Inflammatory macrophage treated with lipopolysaccharide for 4 hours (primary cell): ENCODE results near the gene PTPRG.

Source experiments
- DNase-seq: peaks from one replicate; pipeline ENCODE4 v3.0.0-alpha.2; 2020

Gene PTPRG

DNA sequence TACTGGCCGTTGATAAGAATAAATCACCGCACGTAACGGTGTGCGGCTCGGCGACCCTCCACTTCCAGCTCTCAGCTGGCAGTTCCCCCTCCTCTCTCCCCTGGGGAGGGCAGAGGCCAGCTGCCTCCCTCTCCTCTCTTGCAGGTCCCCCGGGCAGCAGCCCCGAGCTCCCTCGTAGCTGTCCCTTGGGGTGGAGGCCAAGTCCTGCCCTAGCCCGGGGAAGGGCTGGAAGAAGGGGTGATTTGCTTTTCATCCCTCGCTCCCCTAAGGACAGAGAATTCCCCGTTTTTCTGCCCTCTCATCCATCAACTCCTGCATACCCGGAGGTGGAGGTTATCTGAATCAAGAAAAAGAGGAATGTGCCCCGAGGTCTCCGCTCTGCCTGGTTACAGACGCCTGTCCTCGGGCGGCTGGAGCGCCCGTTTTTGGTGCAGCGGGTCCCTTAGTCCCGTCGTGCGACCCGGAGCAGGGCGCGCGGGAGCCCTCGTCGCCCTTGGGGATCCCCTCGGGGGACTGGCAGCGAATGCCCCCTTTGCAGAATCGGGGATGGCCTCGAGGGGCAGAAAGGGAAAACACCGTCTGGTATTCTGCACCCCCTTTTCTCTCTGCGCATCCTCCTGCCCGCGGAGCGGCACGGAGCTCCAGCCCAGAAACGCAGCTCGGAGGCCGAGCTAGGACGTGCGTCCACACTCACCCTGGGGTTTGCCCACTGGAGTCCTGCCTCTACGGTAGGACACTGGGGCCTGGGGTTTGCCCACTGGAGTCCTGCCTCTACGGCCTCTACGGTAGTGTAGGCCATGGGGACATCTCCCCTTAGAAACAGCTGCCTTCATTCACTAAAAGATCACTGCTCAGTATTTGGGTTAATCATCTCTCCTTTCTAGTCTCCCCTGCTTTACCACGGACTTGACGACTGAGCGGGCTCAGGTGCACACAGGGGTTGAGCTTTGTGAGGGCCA is 2.2 kb downstream of the PTPRG start:
- no peak for DNase-seq

DNA sequence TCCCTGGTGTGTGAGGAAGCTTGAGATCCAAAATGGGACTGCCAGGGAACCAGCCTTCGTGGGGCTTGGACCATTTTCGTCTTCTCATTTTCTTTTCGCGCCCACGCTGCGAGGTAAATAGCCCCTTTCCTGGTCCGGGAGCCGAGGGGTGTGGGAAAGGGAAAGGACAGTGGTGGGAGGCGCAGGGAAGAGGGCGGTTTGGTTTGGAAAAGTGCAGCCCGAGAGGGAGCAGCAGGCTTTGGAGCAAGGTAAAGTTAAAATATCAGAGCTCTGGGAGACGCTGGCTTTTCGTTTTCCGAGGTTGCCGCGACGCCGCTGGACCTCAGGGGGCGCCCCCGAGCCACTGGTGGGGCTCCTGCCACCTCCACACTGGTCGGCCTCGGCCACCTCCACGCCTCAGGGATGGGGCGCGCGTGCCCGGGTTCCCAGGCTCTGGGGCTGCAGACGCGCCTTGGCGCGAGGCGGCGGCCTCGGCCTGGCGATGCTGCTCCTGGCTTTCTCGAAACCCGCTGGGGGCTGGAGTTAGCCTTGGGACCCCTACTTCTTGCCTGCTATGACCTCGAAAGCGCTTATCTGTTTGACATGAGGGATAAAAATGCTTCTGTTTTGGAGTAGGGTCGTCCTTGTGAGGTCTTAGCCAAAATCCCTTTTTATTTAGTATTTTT is 3.2 kb downstream of the PTPRG start:
- DNase-seq, result no peak

GRCh38 chr3:61565569-61565968 is 4.2 kb downstream of the PTPRG start:
- DNase-seq, result no peak

DNA sequence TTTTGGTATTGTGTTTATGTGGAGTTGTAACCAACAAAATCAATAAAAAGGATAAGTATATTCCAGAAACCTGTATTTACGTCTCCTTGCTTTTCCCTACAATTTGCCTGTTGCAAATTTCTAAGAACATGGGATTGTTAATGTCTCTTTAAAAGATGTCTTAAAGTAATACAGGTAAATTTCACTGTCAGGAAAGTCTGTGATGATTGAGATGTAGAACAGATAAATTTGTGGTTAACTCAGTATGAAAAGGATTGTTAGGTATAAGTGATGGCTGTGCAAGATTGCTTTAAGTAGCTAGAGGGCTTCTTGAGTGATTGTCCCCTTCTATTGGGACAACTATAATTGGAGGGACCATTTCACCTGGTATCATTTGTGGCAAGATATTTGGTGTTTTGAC is 6.8 kb downstream of the PTPRG start:
- no peak for DNase-seq

GRCh38 chr3:61569856-61570580 is 8.6 kb downstream of the PTPRG start:
- DNase-seq, result no peak

GRCh38 chr3:61570813-61571212 is 9.4 kb downstream of the PTPRG start:
- no peak for DNase-seq

- DNase-seq, result no peak
These were observed 10.4 kb downstream of the PTPRG start for GRCh38 chr3:61571516-61572336.

DNA sequence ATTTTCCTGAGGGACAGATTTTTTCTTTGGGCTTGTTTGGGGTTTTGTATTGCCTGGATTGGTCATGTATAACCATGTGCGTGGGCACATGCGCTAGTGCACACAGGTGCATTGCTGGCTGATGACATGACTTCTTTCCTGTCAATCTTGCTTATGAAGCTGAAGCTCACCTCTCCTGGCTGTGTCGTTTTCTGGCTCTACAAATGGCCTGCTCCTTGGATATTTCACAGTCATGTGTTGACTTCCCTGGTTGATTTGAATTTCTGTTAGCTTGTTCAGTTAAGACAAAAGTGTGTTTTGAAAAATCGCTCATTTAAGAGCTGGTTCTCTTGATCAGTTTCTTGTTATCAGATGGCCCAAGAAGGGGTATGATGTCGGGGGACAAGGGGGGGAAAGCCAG is 11.5 kb downstream of the PTPRG start:
- DNase-seq, result no peak

DNA sequence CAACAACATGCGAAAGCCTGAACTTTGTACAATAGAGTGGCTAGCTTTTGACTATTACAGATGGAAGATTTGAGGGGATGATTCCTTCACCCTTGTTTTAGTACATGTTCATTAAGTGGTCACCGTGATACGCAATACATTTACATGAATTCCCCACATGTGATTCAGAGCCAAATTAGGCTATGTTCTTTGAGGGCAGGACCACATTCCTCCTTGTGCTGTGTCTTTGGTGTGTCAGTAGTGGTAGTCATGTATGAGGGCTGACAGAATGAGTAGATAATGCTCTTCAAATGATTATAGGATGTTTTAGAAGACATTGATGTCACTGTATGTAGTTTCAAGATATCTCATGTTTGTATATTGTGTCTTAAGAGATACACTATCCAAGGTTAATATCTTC is 12.1 kb downstream of the PTPRG start:
- DNase-seq, result no peak

DNA sequence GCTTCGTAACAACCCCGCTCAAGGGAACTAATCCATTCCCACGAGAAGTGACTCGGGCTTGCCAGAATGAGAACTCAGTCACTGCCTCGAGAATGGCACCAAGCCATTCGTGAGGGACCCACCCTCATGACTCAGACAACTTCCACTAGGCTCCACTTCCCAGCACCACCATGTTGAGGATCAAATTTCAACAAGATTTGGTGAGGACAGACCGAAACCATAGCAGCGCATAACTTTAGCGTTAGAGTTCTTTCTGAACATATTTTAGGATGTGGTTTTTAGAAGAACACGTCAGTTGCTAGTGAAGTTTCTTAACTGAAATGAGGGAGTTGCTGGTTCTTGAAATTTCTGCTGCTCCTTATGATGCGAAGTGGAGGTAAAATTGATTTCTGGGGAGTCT is 13.5 kb downstream of the PTPRG start:
- no peak for DNase-seq

DNA sequence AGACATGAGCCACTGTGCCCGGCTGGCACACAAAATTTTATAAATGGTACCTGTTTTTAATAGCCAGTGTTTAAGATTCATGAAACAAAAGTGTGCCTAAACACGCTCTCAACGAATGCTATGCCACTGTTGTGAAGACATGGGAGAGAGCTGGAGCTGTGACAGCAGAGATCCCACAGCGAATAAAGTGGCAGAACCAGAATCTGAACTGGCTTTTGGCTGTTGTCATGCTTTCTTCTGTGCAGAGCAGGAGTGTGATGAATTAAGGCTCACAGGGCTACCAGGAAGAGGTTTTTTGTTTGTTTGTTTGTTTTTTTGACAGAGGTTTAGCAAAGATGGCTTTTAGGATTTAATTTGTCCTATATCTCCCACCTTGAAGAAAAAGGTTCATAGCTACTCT is 14.5 kb downstream of the PTPRG start:
- DNase-seq, result no peak

GRCh38 chr3:61577760-61578159 is 16.4 kb downstream of the PTPRG start:
- DNase-seq, result no peak

GRCh38 chr3:61578667-61579367 is 17.4 kb downstream of the PTPRG start:
- no peak for DNase-seq

GRCh38 chr3:61579685-61580084 is 18.3 kb downstream of the PTPRG start:
- no peak for DNase-seq

- no peak for DNase-seq
These were observed 19.7 kb downstream of the PTPRG start for GRCh38 chr3:61580982-61581643.

GRCh38 chr3:61582287-61582686 is 20.9 kb downstream of the PTPRG start:
- no peak for DNase-seq

DNA sequence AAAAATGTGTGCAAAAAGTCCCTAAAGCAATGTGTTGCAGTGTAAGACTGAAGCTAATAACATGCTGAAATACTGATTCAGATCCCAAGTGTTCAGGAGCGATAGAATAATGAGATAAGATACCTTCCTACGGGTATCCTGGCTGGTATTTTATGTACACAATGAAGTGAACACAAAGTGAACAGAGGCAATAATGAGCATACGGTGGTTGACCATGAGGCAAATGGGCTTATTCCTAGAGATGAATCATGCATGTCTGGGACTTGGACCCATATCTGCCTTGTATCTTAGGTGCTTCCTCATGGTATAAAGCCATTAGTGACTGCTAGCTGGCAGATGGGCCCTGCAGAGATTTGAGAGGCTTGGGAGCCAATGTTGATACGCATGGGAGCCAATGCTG is 21.5 kb downstream of the PTPRG start:
- no peak for DNase-seq

DNA sequence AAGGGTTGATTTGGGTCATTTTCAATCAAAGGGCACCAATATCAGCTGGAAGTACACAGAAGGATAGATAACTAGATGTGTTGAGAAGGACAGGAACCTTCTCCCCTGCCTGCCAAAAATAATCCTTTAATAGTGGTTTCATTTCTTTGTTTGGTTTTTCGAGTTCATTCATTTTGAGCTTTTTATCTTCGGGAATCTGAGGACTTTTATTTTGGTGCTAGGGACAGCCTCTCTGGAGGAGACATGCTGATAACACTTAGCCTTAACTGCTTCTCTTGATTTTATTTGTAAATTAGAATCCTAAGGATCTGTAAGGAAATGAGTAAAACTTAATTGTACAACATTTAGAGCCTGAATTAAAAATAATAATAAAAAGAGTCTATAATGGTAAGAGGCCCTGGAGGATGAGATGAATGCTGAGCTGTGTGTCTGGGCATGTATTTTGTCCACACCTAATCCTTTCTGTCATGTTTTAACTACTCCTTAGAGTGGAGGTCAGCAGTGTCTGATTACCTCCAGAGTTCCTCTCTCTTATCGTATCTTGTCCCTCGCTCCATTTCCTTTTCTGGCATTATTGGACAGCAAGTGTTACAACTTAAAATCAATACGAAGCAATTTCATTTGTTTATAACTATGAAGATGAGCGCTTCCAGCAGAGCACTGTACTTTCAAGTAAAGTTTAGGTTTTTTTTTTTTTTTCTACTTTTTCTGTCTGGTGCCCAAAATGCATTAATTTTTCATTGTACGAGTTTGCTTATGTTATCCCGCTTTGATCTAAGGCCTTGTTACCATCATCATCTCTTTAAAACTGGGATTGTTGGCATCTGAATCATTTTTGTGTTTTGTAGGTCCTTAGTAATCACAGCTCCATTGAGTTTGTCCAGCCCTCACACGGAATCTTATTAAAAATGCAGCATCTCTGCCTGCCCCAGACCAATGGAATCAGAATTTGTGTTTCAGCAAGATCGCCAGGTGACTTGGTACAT is 22.8 kb downstream of the PTPRG start:
- DNase-seq, result no peak

- DNase-seq, result no peak
These were observed 28.5 kb downstream of the PTPRG start for GRCh38 chr3:61589856-61590255.

DNA sequence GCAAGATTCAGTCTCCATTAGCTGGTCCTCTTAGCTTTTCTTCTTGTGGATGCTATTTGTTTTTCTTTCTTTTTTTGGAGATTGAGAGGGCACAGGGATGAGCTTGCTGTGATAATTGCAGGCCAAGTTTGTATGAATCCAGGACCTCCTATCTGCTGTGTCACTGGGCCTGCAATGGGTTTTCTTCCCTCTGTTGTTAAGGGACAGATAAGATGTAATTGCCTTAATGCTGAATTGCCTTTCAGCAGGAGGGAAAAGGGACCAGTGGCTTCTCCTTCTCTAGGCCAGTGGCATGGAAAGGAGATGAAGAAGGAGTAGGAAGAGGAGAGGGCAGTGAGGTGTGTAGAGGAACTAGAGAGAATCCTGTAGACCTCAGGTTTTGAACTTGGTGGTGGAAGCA is 29.9 kb downstream of the PTPRG start:
- no peak for DNase-seq
